ENCODE results near the gene SLC22A23. TPM values are rescaled to one million over a fixed set of nuclear protein-coding genes. Genes with fewer than 3 reads are reported as not detected.
A peak's percentile ranks its signal among the peaks of the same experiment; 100 is the strongest.

Gene SLC22A23
- total RNA-seq, 6 donors from 2014 or later: 18.2 to 73.1 (median 28.3) TPM

GRCh38 chr6:3457710-3458602 is 1.1 kb upstream of the SLC22A23 start:
- peak in 1 of 2 donors; percentile 34 for ATAC-seq (ENCODE audit: low FRiP score in 2 of 2)

GRCh38 chr6:3456395-3456897 is 404 bp downstream of the SLC22A23 start:
- ATAC-seq (ENCODE audit: low FRiP score in 2 of 2) (peak in 1 of 2 donors; percentile 1), DNase-seq (no peak)

More at GRCh38 chr6:3457710-3458602, 1.1 kb upstream of the SLC22A23 start:
- WGBS, 2 donors: 18 to 21% methylated on average over 29 of the region's 29 CpGs
- Histone ChIP-seq H3K27me3 (peaks cover 0 to 9% (median 0%) of the 10 kb centered on the region in 4 donors), H3K27ac (peak overlapping the region in 1 of 4 donors; percentile 69), H3K9me3 (no peaks in the 10 kb centered on the region), H3K4me1 (peaks cover 3 to 41% (median 22%) of the 10 kb centered on the region in 4 donors), H3K4me3 (peak overlapping the region; percentile 20 to 69 (median 59)), H3K36me3 (no peaks in the 10 kb centered on the region)
- TF ChIP-seq POLR2AphosphoS5 (IDR thresholded peaks at IDR 0.05) (no peak), POLR2A (IDR thresholded peaks at IDR 0.05) (no peak), CTCF (IDR thresholded peaks at IDR 0.05) (no peak), EP300 (IDR thresholded peaks at IDR 0.05) (no peak)
- DNase-seq: peak in 1 of 2 donors; percentile 62

GRCh38 chr6:3455569-3456394 is 1.1 kb downstream of the SLC22A23 start:
- H3K27ac ChIP-seq: peak overlapping the region in 2 of 4 donors; percentile 60 to 69
- peak; percentile 11 to 35 for ATAC-seq (ENCODE audit: low FRiP score in 2 of 2)
- peaks cover 10 to 41% (median 22%) of the 10 kb centered on the region in 4 donors for H3K4me1 ChIP-seq
- H3K4me3 ChIP-seq: peak overlapping the region; percentile 51 to 69 (median 61)
- DNase-seq: peak; percentile 42 to 85
- H3K36me3 ChIP-seq: no peaks in the 10 kb centered on the region
- WGBS, 2 donors: 1 to 2% methylated on average over 22 to 29 of the region's 58 CpGs
- peaks cover 0 to 9% (median 0%) of the 10 kb centered on the region in 4 donors for H3K27me3 ChIP-seq
- no peaks in the 10 kb centered on the region for H3K9me3 ChIP-seq
- TF ChIP-seq POLR2A (IDR thresholded peaks at IDR 0.05) (peak in 1 of 4 donors; percentile 13), EP300 (IDR thresholded peaks at IDR 0.05) (no peak), CTCF (IDR thresholded peaks at IDR 0.05) (no peak), POLR2AphosphoS5 (IDR thresholded peaks at IDR 0.05) (no peak)

More at GRCh38 chr6:3456395-3456897, 404 bp downstream of the SLC22A23 start:
- no peak for TF ChIP-seq CTCF (IDR thresholded peaks at IDR 0.05)
- TF ChIP-seq POLR2A (IDR thresholded peaks at IDR 0.05): no peak
- no peak for TF ChIP-seq EP300 (IDR thresholded peaks at IDR 0.05)
- no peak for TF ChIP-seq POLR2AphosphoS5 (IDR thresholded peaks at IDR 0.05)
- Histone ChIP-seq H3K27me3 (peaks cover 0 to 9% (median 0%) of the 10 kb centered on the region in 4 donors), H3K27ac (peak overlapping the region in 2 of 4 donors; percentile 60 to 69), H3K36me3 (no peaks in the 10 kb centered on the region), H3K4me1 (peaks cover 4 to 41% (median 22%) of the 10 kb centered on the region in 4 donors), H3K4me3 (peak overlapping the region in 3 of 4 donors; percentile 51 to 69 (median 67)), H3K9me3 (no peaks in the 10 kb centered on the region)
- WGBS, 2 donors: 4 to 7% methylated on average over 5 to 8 of the region's 89 CpGs

GRCh38 chr6:3455147-3455568 is 1.7 kb downstream of the SLC22A23 start:
- no peaks in the 10 kb centered on the region for H3K36me3 ChIP-seq
- H3K9me3 ChIP-seq: no peaks in the 10 kb centered on the region
- H3K4me1 ChIP-seq: peaks cover 10 to 41% (median 22%) of the 10 kb centered on the region in 4 donors
- no peak for DNase-seq
- H3K27me3 ChIP-seq: peaks cover 0 to 9% (median 0%) of the 10 kb centered on the region in 4 donors
- H3K27ac ChIP-seq: peak overlapping the region in 1 of 4 donors; percentile 60
- peak overlapping the region; percentile 51 to 69 (median 61) for H3K4me3 ChIP-seq
- TF ChIP-seq CTCF (IDR thresholded peaks at IDR 0.05) (no peak), POLR2A (IDR thresholded peaks at IDR 0.05) (no peak), POLR2AphosphoS5 (IDR thresholded peaks at IDR 0.05) (no peak), EP300 (IDR thresholded peaks at IDR 0.05) (no peak)
- peak in 1 of 2 donors; percentile 11 for ATAC-seq (ENCODE audit: low FRiP score in 2 of 2)
- WGBS, 2 donors: 33 to 40% methylated on average over 7 to 11 of the region's 11 CpGs
